ENCODE results near the gene SELENOS.

The SELENOS gene

GRCh38 chr15:101277943-101278564 is 769 bp upstream of the SELENOS start:
- no peak for DNase-seq (ENCODE audit: low read depth in 2 of 2, low spot score in 1 of 2)

GRCh38 chr15:101276501-101277037 is 716 bp downstream of the SELENOS start:
- no peak for DNase-seq (ENCODE audit: low read depth in 2 of 2, low spot score in 1 of 2)

- no peak for DNase-seq (ENCODE audit: low read depth in 2 of 2, low spot score in 1 of 2)
These were observed 2.3 kb downstream of the SELENOS start for GRCh38 chr15:101275018-101275417.

- DNase-seq (ENCODE audit: low read depth in 2 of 2, low spot score in 1 of 2), result no peak
These were observed 3.8 kb downstream of the SELENOS start for GRCh38 chr15:101273534-101273933.

- no peak for DNase-seq (ENCODE audit: low read depth in 2 of 2, low spot score in 1 of 2)
These were observed 4.7 kb downstream of the SELENOS start for GRCh38 chr15:101272584-101272983.

- no peak for DNase-seq (ENCODE audit: low read depth in 2 of 2, low spot score in 1 of 2)
These were observed 7.6 kb downstream of the SELENOS start for GRCh38 chr15:101269479-101270223.

GRCh38 chr15:101267320-101268104 is 9.8 kb downstream of the SELENOS start:
- no peak for DNase-seq (ENCODE audit: low read depth in 2 of 2, low spot score in 1 of 2)

GRCh38 chr15:101266787-101267186 is 10.5 kb downstream of the SELENOS start:
- DNase-seq (ENCODE audit: low read depth in 2 of 2, low spot score in 1 of 2), result no peak

- no peak for DNase-seq (ENCODE audit: low read depth in 2 of 2, low spot score in 1 of 2)
These were observed 11.3 kb downstream of the SELENOS start for GRCh38 chr15:101266034-101266433.

GRCh38 chr15:101264911-101265641 is 12.2 kb downstream of the SELENOS start:
- DNase-seq (ENCODE audit: low read depth in 2 of 2, low spot score in 1 of 2), result no peak

- no peak for DNase-seq (ENCODE audit: low read depth in 2 of 2, low spot score in 1 of 2)
These were observed 13.3 kb downstream of the SELENOS start for GRCh38 chr15:101264011-101264410.

- no peak for DNase-seq (ENCODE audit: low read depth in 2 of 2, low spot score in 1 of 2)
These were observed 14.7 kb downstream of the SELENOS start for GRCh38 chr15:101262551-101262950.

GRCh38 chr15:101258238-101259144 is 18.8 kb downstream of the SELENOS start:
- no peak for DNase-seq (ENCODE audit: low read depth in 2 of 2, low spot score in 1 of 2)

- DNase-seq (ENCODE audit: low read depth in 2 of 2, low spot score in 1 of 2), result no peak
These were observed 20.5 kb downstream of the SELENOS start for GRCh38 chr15:101256757-101257156.

- no peak for DNase-seq (ENCODE audit: low read depth in 2 of 2, low spot score in 1 of 2)
These were observed 21.6 kb downstream of the SELENOS start for GRCh38 chr15:101255615-101256241.

GRCh38 chr15:101255051-101255395 is 22.3 kb downstream of the SELENOS start:
- no peak for DNase-seq (ENCODE audit: low read depth in 2 of 2, low spot score in 1 of 2)

GRCh38 chr15:101254157-101255050 is 22.9 kb downstream of the SELENOS start:
- DNase-seq (ENCODE audit: low read depth in 2 of 2, low spot score in 1 of 2), result no peak

GRCh38 chr15:101252836-101253235 is 24.4 kb downstream of the SELENOS start:
- DNase-seq (ENCODE audit: low read depth in 2 of 2, low spot score in 1 of 2), result no peak
